ENCODE data around the gene IQSEC2. TPM values are rescaled to one million over a fixed set of nuclear protein-coding genes. Genes with fewer than 3 reads are reported as not detected.

Gene IQSEC2
- total RNA-seq, 1 donor from 2014 or later, result 15.4 TPM

Other genes with a start within 250 kb of the IQSEC2 start
- gene GPR173, start 232.8 kb downstream of the IQSEC2 start, total RNA-seq, result 1.9 TPM
- 33.8 TPM for gene TSPYL2, start 199.2 kb downstream of the IQSEC2 start, total RNA-seq
- gene KANTR, start 187.4 kb downstream of the IQSEC2 start, total RNA-seq, result 10.2 TPM
- gene KDM5C, start 56.4 kb downstream of the IQSEC2 start, total RNA-seq, result 77.6 TPM
- 50.6 TPM for gene SMC1A, start 141.1 kb upstream of the IQSEC2 start, total RNA-seq
- 0.22 TPM for gene RIBC1, start 141.3 kb upstream of the IQSEC2 start, total RNA-seq
- 77.7 TPM for gene HSD17B10, start 152.8 kb upstream of the IQSEC2 start, total RNA-seq